Stimulated activated CD8-positive, alpha-beta memory T cell treated with anti-CD3 and anti-CD28 coated beads, Interleukin-7, amount 100 ng/mL, for 48 hours (primary cell): ENCODE measurements around the gene OR8J1.
"Not testable (repeated sequence)": the region's sequence is repeated elsewhere in the genome, so short reads cannot be mapped to it uniquely, and the experiment has no call there.

Experiments used
- DNase-seq, 2 donors: peaks; one replicate each; pipeline ENCODE4 v3.0.0-alpha.2; 2020; ENCODE audit warnings: low read depth in 1 of 2; ENCODE audit errors: extremely low read depth in 1 of 2

The OR8J1 gene, protein sequence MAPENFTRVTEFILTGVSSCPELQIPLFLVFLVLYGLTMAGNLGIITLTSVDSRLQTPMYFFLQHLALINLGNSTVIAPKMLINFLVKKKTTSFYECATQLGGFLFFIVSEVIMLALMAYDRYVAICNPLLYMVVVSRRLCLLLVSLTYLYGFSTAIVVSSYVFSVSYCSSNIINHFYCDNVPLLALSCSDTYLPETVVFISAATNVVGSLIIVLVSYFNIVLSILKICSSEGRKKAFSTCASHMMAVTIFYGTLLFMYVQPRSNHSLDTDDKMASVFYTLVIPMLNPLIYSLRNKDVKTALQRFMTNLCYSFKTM

DNA sequence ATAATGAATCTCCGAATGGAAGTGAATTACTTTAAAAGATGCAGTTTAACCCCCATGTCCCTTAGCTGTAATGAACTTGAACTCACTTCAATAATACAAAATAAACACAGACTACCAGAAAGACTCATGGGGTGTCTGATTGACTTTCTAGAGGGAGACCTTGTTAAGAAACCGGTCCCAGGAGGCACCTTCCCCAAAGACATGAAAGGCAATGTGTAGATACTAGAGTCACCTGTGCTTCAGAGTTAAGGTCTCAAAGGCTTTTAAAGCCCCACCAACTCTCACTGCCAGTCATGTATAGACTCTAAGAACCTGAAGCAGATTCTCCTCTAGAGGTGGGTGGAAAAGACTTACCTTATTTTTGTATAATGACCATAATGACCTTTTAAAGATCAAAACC lies at the start of gene OR8J1:
Gene OR8J1, plus strand, starts transcription at position 301 of the 400 bp plus-strand sequence. CDS start 5,956 bp downstream, outside the sequence.
- no peak for DNase-seq

DNA sequence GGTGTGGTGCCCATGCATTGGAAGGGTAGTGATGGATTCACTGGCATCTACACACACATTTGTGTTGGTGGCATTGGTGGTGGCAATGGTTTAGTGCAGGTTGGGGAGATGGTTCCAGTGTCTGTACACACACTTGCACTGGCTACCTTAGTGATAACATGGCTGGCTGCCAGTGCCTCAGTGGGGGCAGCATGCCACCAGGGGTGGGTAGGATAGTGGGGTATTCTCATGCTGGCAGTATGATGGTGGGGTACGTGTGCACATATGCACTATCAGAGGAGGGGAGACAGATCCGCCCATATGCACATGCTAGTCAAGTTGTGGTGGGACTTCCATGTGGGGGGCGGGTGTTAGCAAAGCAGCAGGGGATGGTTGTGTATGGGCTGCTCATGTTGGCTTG lies 46.3 kb upstream of the OR8J1 start:
- no peak for DNase-seq

DNA sequence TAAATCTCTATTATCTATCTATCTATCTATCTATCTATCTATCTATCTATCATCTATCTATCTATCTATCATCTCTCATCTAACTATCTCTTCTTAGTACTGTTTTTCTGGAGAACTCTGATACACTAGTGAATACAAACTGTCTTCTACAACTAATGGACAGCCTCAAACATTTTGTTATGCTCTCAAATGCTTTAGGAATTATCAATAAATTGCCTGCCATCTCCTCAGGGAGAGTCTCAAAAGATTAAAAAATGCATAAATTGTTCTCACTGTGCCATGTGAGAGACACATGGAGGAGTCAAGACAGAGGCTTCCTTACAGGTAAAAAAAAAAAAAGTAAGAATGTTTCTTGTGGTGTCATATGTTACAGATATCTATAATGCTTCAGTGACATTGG lies 39.2 kb upstream of the OR8J1 start, which contains the start of gene OR8K3:
Gene OR8K3, plus strand, starts transcription at position 301 of the 400 bp plus-strand sequence. CDS start 3,163 bp downstream, outside the sequence.
- no peak for DNase-seq

DNA sequence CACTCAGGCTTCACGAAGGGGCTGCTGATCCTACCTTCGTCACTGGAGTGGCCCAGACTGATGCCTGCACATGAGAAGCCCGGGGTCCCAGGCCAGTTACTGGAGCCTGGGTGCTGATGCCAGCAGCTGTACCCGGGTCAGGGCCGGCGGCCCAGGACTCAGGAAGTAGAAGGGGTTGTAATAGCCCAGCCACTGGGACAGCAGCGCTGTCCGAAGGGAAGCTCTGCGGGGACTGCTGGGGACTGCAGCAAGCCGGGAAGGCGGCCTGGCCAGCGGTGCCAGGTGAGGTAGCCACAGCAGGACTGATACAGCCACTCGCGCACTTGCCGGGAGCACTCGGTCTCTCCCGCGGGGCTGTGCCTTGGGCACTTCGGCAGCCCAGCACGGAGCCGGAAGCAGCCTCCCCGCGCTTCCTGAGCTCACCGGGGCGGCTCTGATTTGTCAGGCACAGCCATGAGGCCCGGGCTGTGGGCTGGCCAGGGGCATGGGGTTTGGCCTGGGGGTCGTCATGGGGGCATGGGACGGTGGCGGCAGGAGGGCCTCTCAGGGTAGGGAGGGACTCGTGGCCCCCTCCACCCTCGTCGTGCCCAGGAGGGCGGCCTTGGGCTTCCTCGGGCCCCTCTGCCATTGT lies 22.1 kb upstream of the OR8J1 start:
- no peak for DNase-seq

GRCh38 chr11:56333156-56333555 lies 20.9 kb upstream of the OR8J1 start:
- no peak for DNase-seq

DNA sequence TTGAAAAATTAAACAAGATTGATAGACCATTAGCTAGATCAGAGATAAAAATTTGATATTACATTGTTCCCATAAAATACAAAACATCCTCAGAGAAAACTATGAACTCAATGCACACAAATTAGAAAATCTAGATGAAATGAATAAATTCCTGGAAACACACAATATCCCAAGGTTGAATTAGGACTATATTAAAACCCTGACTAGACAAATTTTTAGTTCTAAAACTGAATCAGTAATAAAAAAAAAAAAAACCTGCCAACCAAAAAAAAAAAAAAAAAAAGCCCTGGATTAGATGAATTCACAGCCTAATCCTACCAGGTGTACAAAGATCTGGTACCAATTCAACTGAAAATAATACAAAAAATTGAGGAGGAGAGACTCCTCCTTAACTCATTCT lies 13.8 kb upstream of the OR8J1 start:
- DNase-seq = no peak

GRCh38 chr11:56345739-56346138 lies 8.4 kb upstream of the OR8J1 start, which contains the start of gene OR8K1:
Gene OR8K1, plus strand, starts transcription at chr11:56346039. Its CDS starts 0 bp downstream, at chr11:56346039.
- DNase-seq = no peak

DNA sequence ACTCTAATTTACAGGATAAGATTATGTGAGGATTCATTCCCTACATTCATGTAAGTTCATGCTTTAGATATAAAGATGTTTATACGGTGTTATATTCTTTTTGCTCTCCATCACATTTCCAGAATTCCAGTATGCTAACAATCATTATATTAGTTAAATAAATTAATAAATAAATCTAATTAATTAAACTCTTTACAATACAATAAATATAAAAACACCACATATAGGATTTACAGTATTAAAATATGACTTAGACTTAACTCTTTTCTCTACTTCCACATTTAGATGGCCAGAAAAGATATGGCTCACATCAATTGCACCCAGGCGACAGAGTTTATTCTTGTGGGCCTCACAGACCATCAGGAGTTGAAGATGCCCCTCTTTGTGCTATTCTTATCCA lies 21.2 kb downstream of the OR8J1 start, which contains the start of gene OR8U1:
Gene OR8U1, plus strand, starts transcription at position 301 of the 400 bp plus-strand sequence. Its CDS starts 0 bp downstream, at position 301.
- DNase-seq = no peak

- no peak for DNase-seq
Observed at GRCh38 chr11:56380120-56380519, 26.0 kb downstream of the OR8J1 start.

DNA sequence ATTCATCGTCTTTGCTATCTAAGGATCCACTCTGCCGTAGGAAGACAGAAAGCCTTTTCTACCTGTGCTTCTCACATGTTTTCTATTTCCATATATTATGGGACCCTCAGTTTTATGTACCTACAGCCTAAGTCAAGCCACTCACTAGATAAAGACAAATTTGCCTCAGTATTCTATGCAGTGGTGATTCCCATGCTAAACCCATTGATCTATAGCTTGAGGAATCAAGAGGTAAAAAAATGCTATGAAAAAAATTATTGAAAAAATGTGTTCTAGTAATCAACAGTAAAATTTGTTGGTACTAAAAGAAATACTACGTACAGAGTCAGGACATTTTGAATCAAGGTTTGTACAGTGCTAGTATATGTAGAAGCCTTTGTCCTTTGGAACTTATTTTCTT lies 40.3 kb downstream of the OR8J1 start:
- no peak for DNase-seq

GRCh38 chr11:56396047-56396446 lies 42.0 kb downstream of the OR8J1 start:
- no peak for DNase-seq

DNA sequence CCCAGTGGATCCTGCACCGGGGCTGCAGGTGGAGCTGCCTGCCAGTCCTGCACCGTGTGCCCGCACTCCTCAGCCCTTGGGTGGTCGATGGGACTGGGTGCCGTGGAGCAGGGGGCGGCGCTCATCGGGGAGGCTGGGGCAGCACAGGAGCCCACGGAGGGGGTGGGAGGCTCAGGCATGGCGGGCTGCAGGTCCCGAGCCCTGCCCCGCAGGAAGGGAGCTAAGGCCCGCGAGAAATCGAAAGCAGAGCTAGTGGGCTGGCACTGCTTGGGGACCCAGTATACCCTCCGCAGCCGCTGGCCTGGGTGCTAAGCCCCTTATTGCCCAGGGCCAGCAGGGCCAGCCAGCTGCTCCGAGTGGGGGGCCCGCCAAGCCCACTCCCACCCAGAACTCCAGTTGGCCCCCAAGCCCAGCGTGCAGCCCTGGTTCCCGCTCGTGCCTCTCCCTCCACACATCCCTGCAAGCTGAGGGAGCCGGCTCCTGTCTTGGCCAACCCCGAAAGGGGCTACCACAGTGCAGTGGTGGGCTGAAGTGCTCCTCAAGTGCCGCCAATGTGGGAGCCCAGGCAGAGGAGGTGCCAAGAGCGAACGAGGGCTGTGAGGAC lies 47.9 kb downstream of the OR8J1 start:
- not testable (repeated sequence) for DNase-seq

- DNase-seq = no peak
Observed at GRCh38 chr11:56404393-56404792, 50.3 kb downstream of the OR8J1 start.

DNA sequence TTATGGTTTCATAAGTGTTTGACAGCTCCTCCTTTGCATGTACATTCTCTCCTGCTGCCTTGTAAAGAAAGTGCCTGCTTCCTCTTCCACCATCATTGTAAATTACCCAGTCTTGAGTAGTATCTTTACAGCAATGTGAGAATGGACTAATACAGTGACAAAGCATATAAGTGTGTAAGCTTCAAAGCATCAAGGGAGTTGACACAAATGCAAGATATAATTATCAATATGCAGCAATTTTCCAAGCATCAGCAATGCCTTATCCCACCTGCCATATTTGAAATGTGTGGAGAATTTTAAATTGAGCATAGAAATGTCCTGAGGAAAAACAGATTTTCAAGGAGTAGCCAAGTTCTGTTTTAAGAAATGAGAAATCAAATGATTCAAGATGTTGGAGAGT lies 56.7 kb downstream of the OR8J1 start:
- no peak for DNase-seq
